GM12878 (cell line): ENCODE results near the gene PRRX2. TPM values are rescaled to one million over a fixed set of nuclear protein-coding genes. Genes with fewer than 3 reads are reported as not detected.

Source experiments
- ATAC-seq: fragments of 200-7000 bp; cut with Tn5 transposase; 3 replicates; pipeline ENCODE4 v1.9.1; 2020; ENCODE audit warnings: mild to moderate bottlenecking, moderate library complexity
- BruUV-seq: library from RNA; stranded (reverse); fragments of 400-500 nt; replicated peaks from 2 replicates; lab custom pipeline; 2021; lab: Mats Ljungman, UMichigan
- CTCF ChIA-PET: fragments of 300-600 bp; sonication (Branson Sonifier 250); formaldehyde crosslinking; extraction: SDS; loops from one replicate; lab custom pipeline; 2021; ENCODE audit warnings: inconsistent platforms; lab: Yijun Ruan, JAX
- POLR2A ChIA-PET: fragments of 350-600 bp; formaldehyde crosslinking; extraction: SDS; loops from one replicate; lab custom pipeline; 2021; ENCODE audit warnings: inconsistent platforms; lab: Charles Lee
- RAD21 ChIA-PET: fragments of 300-600 bp; sonication (Branson Sonifier 250); formaldehyde crosslinking; loops from one replicate; lab custom pipeline; 2023; ENCODE audit warnings: antibody characterized with exemption; ENCODE audit not compliant: unreplicated experiment; lab: Charles Lee
- SMC1A ChIA-PET: fragments of 300-600 bp; sonication (Branson Sonifier 250); formaldehyde crosslinking; loops from one replicate; lab custom pipeline; 2023; ENCODE audit not compliant: unreplicated experiment, uncharacterized antibody; lab: Charles Lee
- DNase-seq: peaks from one replicate; pipeline ENCODE4 v3.0.0-alpha.2; 2011; ENCODE audit warnings: low read depth, low spot score
- FAIRE-seq: peaks from 3 replicates; lab custom pipeline; 2011; peaks lifted over from hg19 to GRCh38; lab: Jason Lieb, UNC
- H2AFZ ChIP-seq: 2 replicates; pipeline ENCODE4 v1.6.0; 2011; ENCODE audit warnings: low read depth, low read length, control low read depth; ENCODE audit not compliant: control insufficient read depth
- H3K27ac ChIP-seq: 2 replicates; pipeline ENCODE4 v1.5.1; 2011; ENCODE audit warnings: control low read depth; ENCODE audit not compliant: control insufficient read depth, insufficient read depth
- H3K27me3 ChIP-seq, 2 experiments: replicated peaks in 1 of 2; 2 replicates each; pipeline versions ENCODE4 v1.6.0 to v1.6.1; 2011; ENCODE audit warnings: low read length in 1 of 2; ENCODE audit not compliant: control insufficient read depth in 2 of 2, insufficient read depth in 2 of 2
- H3K36me3 ChIP-seq, 2 experiments: 2 replicates each; pipeline ENCODE4 v1.5.1; 2011; ENCODE audit warnings: low read length in 1 of 2; ENCODE audit not compliant: control insufficient read depth in 2 of 2, insufficient read depth in 2 of 2
- H3K4me1 ChIP-seq: 2 replicates; pipeline ENCODE4 v1.6.1; 2011; ENCODE audit warnings: mild to moderate bottlenecking, low read length, moderate library complexity, mixed read lengths; ENCODE audit not compliant: control insufficient read depth, insufficient read depth
- H3K4me2 ChIP-seq: 2 replicates; pipeline ENCODE4 v1.6.0; 2011; ENCODE audit warnings: control low read depth; ENCODE audit not compliant: control insufficient read depth, insufficient read depth
- H3K4me3 ChIP-seq: fragments of 200-600 bp; sonication (generic); 2 replicates; pipeline ENCODE4 v1.5.1; 2016
- H3K79me2 ChIP-seq: 2 replicates; pipeline ENCODE4 v1.6.0; 2011; ENCODE audit warnings: low read length; ENCODE audit not compliant: control insufficient read depth, insufficient read depth
- H3K9ac ChIP-seq: 2 replicates; pipeline ENCODE4 v1.8.0; 2011; ENCODE audit warnings: low read length, control low read depth, mixed read lengths; ENCODE audit not compliant: control insufficient read depth, insufficient read depth
- H3K9me3 ChIP-seq: replicated peaks from 3 replicates; pipeline ENCODE4 v1.5.1; 2011; ENCODE audit warnings: mild to moderate bottlenecking, low read length; ENCODE audit not compliant: control insufficient read depth, insufficient read depth
- H4K20me1 ChIP-seq: 2 replicates; pipeline ENCODE4 v1.6.0; 2011; ENCODE audit not compliant: control insufficient read depth, insufficient read depth
- ATF3 ChIP-seq: IDR thresholded peaks from 2 replicates; pipeline ENCODE4 v1.6.1; 2011; ENCODE audit warnings: low read depth, mild to moderate bottlenecking, low read length, moderate library complexity, borderline replicate concordance; ENCODE audit errors: extremely low read depth
- ATF7 ChIP-seq: fragments of 450-650 bp; IDR thresholded peaks from 2 replicates; pipeline ENCODE4 v1.6.1; 2016; ENCODE audit warnings: low read depth, mild to moderate bottlenecking
- EGR1 ChIP-seq, 2 experiments: IDR thresholded peaks; 1 replicate in 1 of 2; 2 replicates in 1 of 2; pipeline ENCODE4 v1.6.1; 2011 to 2012; ENCODE audit warnings: low read depth in 2 of 2, low read length in 2 of 2, borderline replicate concordance in 1 of 2, mild to moderate bottlenecking in 1 of 2, moderate library complexity in 1 of 2
- EZH2 ChIP-seq: IDR thresholded peaks from 2 replicates; pipeline ENCODE4 v1.6.1; 2012; ENCODE audit warnings: low read depth, mild to moderate bottlenecking, control low read depth, inconsistent platforms, low read length, borderline replicate concordance; ENCODE audit not compliant: control insufficient read depth
- HDGF ChIP-seq: fragments of 450-650 bp; IDR thresholded peaks from 2 replicates; pipeline ENCODE4 v1.6.1; 2016; ENCODE audit warnings: antibody characterized with exemption
- IRF3 ChIP-seq: fragments of 450-650 bp; IDR thresholded peaks from 2 replicates; pipeline ENCODE4 v1.6.1; 2014; ENCODE audit warnings: mild to moderate bottlenecking
- NBN ChIP-seq: fragments of 450-650 bp; IDR thresholded peaks from 2 replicates; pipeline ENCODE4 v1.6.1; 2016
- PAX8 ChIP-seq: fragments of 450-650 bp; IDR thresholded peaks from 2 replicates; pipeline ENCODE4 v1.6.1; 2017; ENCODE audit warnings: mild to moderate bottlenecking, moderate library complexity
- SIN3A ChIP-seq: IDR thresholded peaks from 2 replicates; pipeline ENCODE4 v1.6.1; 2012; ENCODE audit warnings: low read depth, low read length, improper control_type of control experiment
- SIX5 ChIP-seq: IDR thresholded peaks from 2 replicates; pipeline ENCODE4 v1.6.1; 2011; ENCODE audit warnings: mild to moderate bottlenecking, low read depth, low read length, moderate library complexity; ENCODE audit not compliant: severe bottlenecking
- SMAD5 ChIP-seq: IDR thresholded peaks from 2 replicates; pipeline ENCODE4 v1.6.1; 2016; ENCODE audit warnings: antibody characterized with exemption, low read depth
- SUPT20H ChIP-seq: IDR thresholded peaks from 2 replicates; pipeline ENCODE4 v1.6.1; 2011; ENCODE audit warnings: low read depth, mild to moderate bottlenecking, low read length, moderate library complexity, borderline replicate concordance; ENCODE audit not compliant: control insufficient read depth
- ZNF622 ChIP-seq: fragments of 450-650 bp; IDR thresholded peaks from 2 replicates; pipeline ENCODE4 v1.6.1; 2017; ENCODE audit warnings: mild to moderate bottlenecking, inconsistent platforms
- WGBS: methylation state at CpG from one replicate; pipeline ENCODE4 v1.1.6; 2016; ENCODE audit warnings: low lambda C conversion rate; ENCODE audit not compliant: insufficient replicate concordance, insufficient coverage; ENCODE audit errors: missing lambda C conversion rate; 5-methylcytosine and 5-hydroxymethylcytosine counted together
- in situ Hi-C: fragments of 300-500 bp; cut with MboI; formaldehyde crosslinking; loops from 9 replicates; pipeline ENCODE4 v1.14.3; 2018; ENCODE audit warnings: mixed read lengths
- intact Hi-C: fragments of 100-400 bp; cut with micrococcal nuclease; formaldehyde crosslinking; loops from one replicate; pipeline ENCODE4 v1.14.2; 2022; ENCODE audit not compliant: unreplicated experiment
- polyA plus RNA-seq, 11 experiments: library from polyadenylated mRNA; depleted of rRNA in 4 of 11; unstranded in 6 of 11; stranded (reverse) in 5 of 11; fragments of >200 nt; fragmentation: Nextera tagmentation in 4 of 11; fragmentation: Illumina TruSeq in 1 of 11; extraction: Ambion mirVana in 4 of 11; extraction: Trizol in 1 of 11; gene quantifications; 1 replicate in 1 of 11; 2 replicates in 10 of 11; pipeline versions ENCODE4 v1.2.1 to v1.2.3, GENCODE V29; 2011 to 2016; ENCODE audit warnings: inconsistent platforms in 2 of 11, missing spikeins in 2 of 11, low read depth in 1 of 11
- total RNA-seq, 4 experiments: library from RNA; depleted of rRNA in 3 of 4; stranded (reverse); fragments of >200 nt in 3 of 4; fragmentation: Illumina TruSeq in 1 of 4; extraction: Trizol in 1 of 4; gene quantifications; 2 replicates each; pipeline versions ENCODE4 v1.2.1 to v1.2.3, GENCODE V29; 2013 to 2021
- TF ChIP-seq, protein P1 (sequence below): fragments of 450-650 bp; IDR thresholded peaks from 2 replicates; pipeline ENCODE4 v1.6.1; 2017; ENCODE audit warnings: antibody characterized with exemption, mild to moderate bottlenecking, moderate library complexity
- TF ChIP-seq, protein P2 (sequence below): IDR thresholded peaks from 2 replicates; pipeline ENCODE4 v1.6.1; 2011; ENCODE audit warnings: low read depth, low read length, improper control_type of control experiment, borderline replicate concordance
- TF ChIP-seq, protein P3 (sequence below): IDR thresholded peaks from 2 replicates; pipeline ENCODE4 v1.6.1; 2012; ENCODE audit warnings: low read depth, low read length, improper control_type of control experiment

Gene PRRX2
- total and polyA plus RNA-seq, 10 of the 15 experiments (the other 5 are each of a cell fraction or from before 2014, with no cell fraction given) = not detected

DNA sequence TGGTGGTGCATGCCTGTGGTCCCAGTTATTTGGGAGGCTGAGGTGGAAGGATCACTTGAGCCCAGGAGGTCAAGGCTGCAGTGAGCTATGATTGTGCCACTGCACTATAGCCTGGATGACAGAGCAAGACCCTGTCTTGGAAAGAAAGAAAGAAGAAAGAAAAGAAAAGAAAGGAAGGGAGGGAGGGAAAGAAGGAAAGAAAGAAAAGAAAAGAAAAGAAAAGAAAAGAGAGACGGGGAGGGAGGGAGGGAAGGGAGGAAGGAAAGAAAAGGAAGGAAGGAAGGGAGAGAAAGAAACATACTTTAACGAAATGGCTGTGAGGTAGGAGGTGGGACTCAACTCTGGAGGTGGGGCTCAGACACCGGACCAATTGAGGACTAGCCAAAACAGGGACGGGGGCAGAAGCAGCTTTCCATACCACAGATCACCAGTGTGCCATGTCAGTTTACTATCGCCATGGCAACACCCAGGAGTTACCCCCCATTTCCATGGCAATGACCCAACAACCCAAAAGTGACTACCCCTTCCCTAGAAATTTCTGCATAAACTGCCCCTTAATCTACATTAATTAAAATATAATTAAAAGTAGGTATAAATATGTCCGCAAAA lies 66.1 kb downstream of the PRRX2 start (continued):
- TF ChIP-seq, protein P1, sequence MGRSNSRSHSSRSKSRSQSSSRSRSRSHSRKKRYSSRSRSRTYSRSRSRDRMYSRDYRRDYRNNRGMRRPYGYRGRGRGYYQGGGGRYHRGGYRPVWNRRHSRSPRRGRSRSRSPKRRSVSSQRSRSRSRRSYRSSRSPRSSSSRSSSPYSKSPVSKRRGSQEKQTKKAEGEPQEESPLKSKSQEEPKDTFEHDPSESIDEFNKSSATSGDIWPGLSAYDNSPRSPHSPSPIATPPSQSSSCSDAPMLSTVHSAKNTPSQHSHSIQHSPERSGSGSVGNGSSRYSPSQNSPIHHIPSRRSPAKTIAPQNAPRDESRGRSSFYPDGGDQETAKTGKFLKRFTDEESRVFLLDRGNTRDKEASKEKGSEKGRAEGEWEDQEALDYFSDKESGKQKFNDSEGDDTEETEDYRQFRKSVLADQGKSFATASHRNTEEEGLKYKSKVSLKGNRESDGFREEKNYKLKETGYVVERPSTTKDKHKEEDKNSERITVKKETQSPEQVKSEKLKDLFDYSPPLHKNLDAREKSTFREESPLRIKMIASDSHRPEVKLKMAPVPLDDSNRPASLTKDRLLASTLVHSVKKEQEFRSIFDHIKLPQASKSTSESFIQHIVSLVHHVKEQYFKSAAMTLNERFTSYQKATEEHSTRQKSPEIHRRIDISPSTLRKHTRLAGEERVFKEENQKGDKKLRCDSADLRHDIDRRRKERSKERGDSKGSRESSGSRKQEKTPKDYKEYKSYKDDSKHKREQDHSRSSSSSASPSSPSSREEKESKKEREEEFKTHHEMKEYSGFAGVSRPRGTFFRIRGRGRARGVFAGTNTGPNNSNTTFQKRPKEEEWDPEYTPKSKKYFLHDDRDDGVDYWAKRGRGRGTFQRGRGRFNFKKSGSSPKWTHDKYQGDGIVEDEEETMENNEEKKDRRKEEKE = no peak
- TF ChIP-seq EGR1 (IDR thresholded peaks at IDR 0.05; ENCODE audit: borderline replicate concordance in 1 of 2, low read depth in 2 of 2, low read length in 2 of 2) (no peak), NBN (no peak), HDGF (no peak), SIN3A (no peak), EZH2 (no peak), SMAD5 (no peak), ATF7 (no peak), ZNF622 (no peak), ATF3 (no peak)
- TF ChIP-seq, all 136 proteins: peak for 0

DNA sequence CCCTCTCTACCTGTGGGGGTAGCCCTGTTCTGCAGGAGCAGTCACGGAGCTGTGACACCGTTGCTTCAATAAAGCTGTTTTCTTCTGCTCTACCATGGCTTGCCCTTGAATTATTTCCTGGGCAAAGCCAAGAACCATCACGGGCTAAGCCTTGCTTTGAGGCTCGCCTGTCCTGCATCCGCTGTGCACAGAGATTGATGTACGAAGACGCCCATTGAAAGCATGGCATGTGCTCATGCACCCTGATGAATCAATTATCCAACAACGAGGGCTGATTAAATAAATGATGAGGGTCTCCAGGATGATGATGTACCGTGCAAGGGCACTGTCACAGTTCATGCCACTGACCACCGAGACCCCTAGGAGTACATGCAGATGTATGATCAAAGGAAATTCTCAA lies 66.7 kb downstream of the PRRX2 start:
- SMC1A ChIA-PET = no interaction called here
- Histone ChIP-seq H3K9ac (no peak overlapping the region), H4K20me1 (no peaks in the 10 kb centered on the region), H3K4me1 (no peaks in the 10 kb centered on the region), H3K79me2 (no peaks in the 10 kb centered on the region), H2AFZ (no peak overlapping the region), H3K4me3 (no peak overlapping the region), H3K4me2 (no peak overlapping the region), H3K27me3 (no peaks in the 10 kb centered on the region), H3K27ac (no peak overlapping the region), H3K9me3 (no peaks in the 10 kb centered on the region), H3K36me3 (no peaks in the 10 kb centered on the region)
- no TSS peak for BruUV-seq
- RAD21 ChIA-PET = no interaction called here
- no peak for DNase-seq
- in situ Hi-C loops = no loop called here
- CTCF ChIA-PET = no interaction called here
- WGBS = 35% methylated on average over 10 of the region's 10 CpGs
- intact Hi-C loops = no loop called here
- POLR2A ChIA-PET = no interaction called here
- no peak for ATAC-seq
- FAIRE-seq = no peak
- TF ChIP-seq SUPT20H (no peak), SIX5 (no peak), PAX8 (no peak), IRF3 (no peak)
- TF ChIP-seq, protein P2, sequence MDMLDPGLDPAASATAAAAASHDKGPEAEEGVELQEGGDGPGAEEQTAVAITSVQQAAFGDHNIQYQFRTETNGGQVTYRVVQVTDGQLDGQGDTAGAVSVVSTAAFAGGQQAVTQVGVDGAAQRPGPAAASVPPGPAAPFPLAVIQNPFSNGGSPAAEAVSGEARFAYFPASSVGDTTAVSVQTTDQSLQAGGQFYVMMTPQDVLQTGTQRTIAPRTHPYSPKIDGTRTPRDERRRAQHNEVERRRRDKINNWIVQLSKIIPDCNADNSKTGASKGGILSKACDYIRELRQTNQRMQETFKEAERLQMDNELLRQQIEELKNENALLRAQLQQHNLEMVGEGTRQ = no peak
- TF ChIP-seq, protein P3, sequence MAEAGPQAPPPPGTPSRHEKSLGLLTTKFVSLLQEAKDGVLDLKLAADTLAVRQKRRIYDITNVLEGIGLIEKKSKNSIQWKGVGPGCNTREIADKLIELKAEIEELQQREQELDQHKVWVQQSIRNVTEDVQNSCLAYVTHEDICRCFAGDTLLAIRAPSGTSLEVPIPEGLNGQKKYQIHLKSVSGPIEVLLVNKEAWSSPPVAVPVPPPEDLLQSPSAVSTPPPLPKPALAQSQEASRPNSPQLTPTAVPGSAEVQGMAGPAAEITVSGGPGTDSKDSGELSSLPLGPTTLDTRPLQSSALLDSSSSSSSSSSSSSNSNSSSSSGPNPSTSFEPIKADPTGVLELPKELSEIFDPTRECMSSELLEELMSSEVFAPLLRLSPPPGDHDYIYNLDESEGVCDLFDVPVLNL = no peak
